ENCODE data around the gene PPRC1. TPM values are rescaled to one million over a fixed set of nuclear protein-coding genes. Genes with fewer than 3 reads are reported as not detected.

The PPRC1 gene
- total RNA-seq, 4 donors from 2014 or later: 9.2 to 23.6 (median 10.3) TPM

DNA sequence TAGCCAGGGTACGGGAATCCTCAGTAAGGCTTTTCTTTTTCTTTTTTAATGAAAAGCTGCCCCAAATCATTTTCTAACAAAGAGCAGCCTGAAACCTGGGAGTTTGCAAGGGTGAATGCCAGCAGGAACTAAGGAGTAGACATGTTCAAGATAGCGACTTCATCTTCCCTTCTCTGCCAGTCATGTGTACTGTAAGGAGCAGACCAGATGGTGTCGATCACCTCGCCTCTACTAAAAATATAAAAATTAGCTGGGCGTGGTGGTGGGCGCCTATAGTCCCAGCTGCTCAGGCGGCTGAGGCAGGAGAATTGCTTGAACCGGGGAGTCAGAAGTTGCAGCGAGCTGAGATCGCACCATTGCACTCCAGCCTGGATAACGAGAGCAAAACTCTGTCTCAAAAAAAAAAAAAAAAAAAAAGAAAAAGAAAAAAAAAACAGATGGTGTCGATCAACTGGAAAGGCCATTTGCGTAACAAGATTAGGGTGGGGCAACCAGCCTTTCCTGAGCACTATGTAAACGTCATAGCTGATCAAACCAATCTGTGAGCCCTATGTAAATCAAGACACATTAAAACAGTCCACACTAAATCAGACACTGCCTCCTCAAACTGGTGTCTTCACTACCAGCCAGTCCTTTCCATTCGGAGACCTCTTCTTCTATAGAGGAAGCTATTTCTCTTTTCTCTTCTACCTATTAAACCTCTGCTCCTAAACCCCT is 53.1 kb downstream of the PPRC1 start:
- TF ChIP-seq, protein P1, sequence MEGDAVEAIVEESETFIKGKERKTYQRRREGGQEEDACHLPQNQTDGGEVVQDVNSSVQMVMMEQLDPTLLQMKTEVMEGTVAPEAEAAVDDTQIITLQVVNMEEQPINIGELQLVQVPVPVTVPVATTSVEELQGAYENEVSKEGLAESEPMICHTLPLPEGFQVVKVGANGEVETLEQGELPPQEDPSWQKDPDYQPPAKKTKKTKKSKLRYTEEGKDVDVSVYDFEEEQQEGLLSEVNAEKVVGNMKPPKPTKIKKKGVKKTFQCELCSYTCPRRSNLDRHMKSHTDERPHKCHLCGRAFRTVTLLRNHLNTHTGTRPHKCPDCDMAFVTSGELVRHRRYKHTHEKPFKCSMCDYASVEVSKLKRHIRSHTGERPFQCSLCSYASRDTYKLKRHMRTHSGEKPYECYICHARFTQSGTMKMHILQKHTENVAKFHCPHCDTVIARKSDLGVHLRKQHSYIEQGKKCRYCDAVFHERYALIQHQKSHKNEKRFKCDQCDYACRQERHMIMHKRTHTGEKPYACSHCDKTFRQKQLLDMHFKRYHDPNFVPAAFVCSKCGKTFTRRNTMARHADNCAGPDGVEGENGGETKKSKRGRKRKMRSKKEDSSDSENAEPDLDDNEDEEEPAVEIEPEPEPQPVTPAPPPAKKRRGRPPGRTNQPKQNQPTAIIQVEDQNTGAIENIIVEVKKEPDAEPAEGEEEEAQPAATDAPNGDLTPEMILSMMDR (IDR thresholded peaks at IDR 0.05; ENCODE audit: low read depth): no peak

DNA sequence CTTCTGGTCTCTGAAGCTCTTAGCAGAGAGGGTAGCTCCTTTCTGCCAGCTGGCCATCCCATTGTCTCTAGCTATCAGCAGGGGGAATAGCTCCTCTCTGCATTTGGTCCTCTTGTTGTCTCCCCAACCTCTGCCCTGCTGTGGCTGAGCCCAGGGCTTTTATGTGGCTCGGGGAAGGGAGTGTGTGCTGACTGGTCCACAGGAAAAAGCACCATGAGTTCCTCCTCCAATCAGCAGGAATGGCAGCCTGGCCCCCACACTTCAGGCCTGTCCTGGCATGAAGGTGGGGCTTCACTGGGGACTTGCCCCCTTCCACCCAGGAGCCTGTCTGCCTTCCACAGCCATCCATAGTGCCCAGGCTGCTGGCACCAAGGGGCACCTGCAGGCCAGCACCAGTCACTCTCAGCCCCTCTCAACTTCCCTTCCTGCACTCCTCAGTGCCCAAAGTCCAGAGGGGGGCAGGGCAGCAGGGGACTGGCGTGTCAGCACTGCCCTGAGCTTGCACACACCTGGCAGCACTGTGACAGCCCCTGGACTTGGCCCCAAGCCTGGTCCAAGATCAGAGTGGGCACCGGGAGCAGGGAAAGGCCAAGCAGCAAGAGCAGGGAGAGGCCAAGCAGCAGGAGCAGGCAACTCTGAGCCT is 55.6 kb downstream of the PPRC1 start:
- TF ChIP-seq, protein P1 (IDR thresholded peaks at IDR 0.05; ENCODE audit: low read depth): no peak

DNA sequence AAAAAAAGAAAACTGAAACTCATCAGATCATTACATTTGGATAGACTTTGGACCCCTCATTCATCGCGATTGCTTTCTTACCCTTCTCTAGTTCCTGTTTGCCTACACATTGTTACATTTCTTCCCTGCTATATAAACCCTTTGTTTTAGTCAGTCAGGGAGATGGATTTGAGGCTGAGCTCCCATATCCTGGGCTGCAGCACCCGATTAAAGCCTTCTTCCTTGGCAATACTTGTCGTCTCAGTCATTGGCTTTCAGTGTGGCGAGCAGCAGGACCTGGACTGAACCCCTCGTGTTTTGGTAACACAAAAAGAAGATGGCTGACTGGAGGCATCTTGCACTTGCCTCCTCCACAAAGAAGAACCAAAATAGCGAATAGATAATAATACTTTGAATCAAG is 59.1 kb downstream of the PPRC1 start:
- TF ChIP-seq, protein P1 (IDR thresholded peaks at IDR 0.05; ENCODE audit: low read depth): no peak

DNA sequence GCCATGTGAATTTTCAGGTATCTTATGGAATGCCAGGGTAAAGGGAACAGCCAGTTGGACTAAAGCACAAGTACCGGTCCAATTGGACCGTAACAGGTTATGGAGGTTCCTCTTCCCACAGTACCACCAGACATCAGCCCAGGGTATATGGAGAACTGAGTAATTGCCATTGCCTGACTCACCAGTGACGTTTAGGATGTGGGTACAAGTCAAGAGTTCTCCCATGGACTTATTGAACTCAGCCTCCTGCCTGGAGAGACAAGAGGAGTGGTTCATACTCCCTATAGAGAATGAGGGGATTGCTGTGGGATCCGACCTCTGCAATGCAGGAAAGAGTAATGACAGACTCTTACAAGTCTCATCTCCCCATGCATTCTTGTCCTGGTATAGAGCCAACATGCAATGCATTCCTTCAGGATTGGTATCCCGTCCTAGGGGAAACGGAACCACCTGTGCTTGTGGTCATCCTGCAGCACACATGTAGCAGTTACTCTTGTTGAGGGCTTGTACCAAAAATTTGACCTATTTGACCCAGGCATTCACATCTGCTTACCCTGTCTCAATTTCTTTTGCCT is 62.5 kb downstream of the PPRC1 start:
- TF ChIP-seq, protein P1 (IDR thresholded peaks at IDR 0.05; ENCODE audit: low read depth): no peak

DNA sequence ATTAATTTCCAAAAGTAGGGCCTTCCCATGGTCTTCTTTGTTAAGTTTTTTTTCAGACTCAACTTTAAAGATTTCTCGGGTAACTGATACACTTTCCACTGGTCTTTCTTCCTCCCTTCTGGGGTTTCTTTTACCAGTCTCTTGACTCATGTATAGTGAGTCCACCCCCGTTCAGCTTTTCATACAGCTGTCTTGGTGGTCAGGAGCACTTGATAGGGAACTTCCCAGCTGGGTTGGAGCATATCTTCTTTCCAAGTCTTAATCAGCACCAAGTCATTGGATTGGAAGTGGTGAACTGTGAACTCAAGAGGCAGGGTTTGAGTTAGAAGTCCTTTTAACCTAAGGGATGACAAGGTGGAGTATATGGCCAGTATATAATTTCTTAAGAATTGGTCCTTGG is 64.1 kb downstream of the PPRC1 start:
- TF ChIP-seq, protein P1 (IDR thresholded peaks at IDR 0.05; ENCODE audit: low read depth): no peak

DNA sequence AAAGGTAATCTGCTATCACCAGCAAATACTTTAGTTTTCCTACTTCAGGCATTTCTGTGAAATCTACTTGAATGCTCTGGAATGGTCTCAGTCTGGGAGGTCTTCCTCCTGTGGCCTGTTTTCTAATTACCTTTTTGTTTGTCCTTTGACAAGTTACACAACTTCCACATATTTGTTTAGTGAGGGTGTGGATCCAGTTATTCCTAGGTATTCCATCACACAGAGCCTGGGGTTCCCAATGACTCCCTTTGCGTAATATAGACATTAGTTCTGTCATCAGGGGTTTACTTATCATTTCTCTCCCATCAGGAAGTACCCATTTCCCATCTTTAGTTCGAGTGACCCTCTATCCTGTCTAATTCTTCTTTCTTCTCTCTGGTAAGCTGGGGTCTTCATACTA is 65.2 kb downstream of the PPRC1 start:
- TF ChIP-seq, protein P1 (IDR thresholded peaks at IDR 0.05; ENCODE audit: low read depth): no peak

Small RNA genes within 50 kb of the gene (small RNA-seq; reads per million reads assigned to genes)
- gene AL500527.1: not detected
- not detected for gene AL500527.2

Other genes with a start within 250 kb of the PPRC1 start
- gene ARMH3, start 76.9 kb upstream of the PPRC1 start, total RNA-seq: 10 to 100 TPM; 11.9 to 18.4 (median 17.9) TPM
- gene HPS6, start 67.7 kb upstream of the PPRC1 start, total RNA-seq: 10 to 100 TPM in 3 of 4 donors, 1 to 10 TPM in 1; 7.2 to 27.9 (median 16.7) TPM
- gene LDB1, start 12.7 kb upstream of the PPRC1 start, total RNA-seq: 10 to 100 TPM; 15.8 to 42.0 (median 29.2) TPM
- gene NOLC1, start 19.3 kb downstream of the PPRC1 start, total RNA-seq: 10 to 100 TPM; 19.2 to 30.7 (median 22.0) TPM
- gene ELOVL3, start 93.3 kb downstream of the PPRC1 start, total RNA-seq: 1 to 10 TPM; 1.3 to 3.6 (median 3.2) TPM
- gene PITX3, start 108.5 kb downstream of the PPRC1 start, total RNA-seq: not detected
- gene GBF1, start 112.5 kb downstream of the PPRC1 start, total RNA-seq: 10 to 100 TPM; 21.6 to 34.3 (median 24.0) TPM

All from subcutaneous adipose tissue (tissue), 4 donors.